H1 (cell line): Measurements from ENCODE around the gene GLRX. TPM values are rescaled to one million over a fixed set of nuclear protein-coding genes. Genes with fewer than 3 reads are reported as not detected.

ENCODE experiments used
- CTCF ChIA-PET: fragments of 300-600 bp; sonication (Branson Sonifier 250); formaldehyde crosslinking; loops from one replicate; lab custom pipeline; 2021; ENCODE audit not compliant: partially characterized antibody; lab: Charles Lee
- POLR2A ChIA-PET: fragments of 300-600 bp; sonication (Branson Sonifier 250); formaldehyde crosslinking; loops from one replicate; lab custom pipeline; 2021; ENCODE audit warnings: inconsistent platforms; ENCODE audit not compliant: partially characterized antibody; lab: Charles Lee
- DNase-seq, 2 experiments: peaks; one replicate each; pipeline versions ENCODE4 v3.0.0 to v3.0.0-alpha.2; 2010 to 2022; ENCODE audit warnings: low spot score in 2 of 2, low read depth in 1 of 2, mixed read lengths in 1 of 2
- FAIRE-seq: peaks from 2 replicates; lab custom pipeline; 2011; peaks lifted over from hg19 to GRCh38; lab: Jason Lieb, UNC
- H2AFZ ChIP-seq: 2 replicates; pipeline ENCODE4 v1.8.1; 2012; ENCODE audit warnings: low read length, inconsistent platforms
- H2AK5ac ChIP-seq: 2 replicates; pipeline ENCODE4 v1.6.1; 2013; ENCODE audit warnings: low read depth, low read length
- H2BK120ac ChIP-seq: replicated peaks from 2 replicates; pipeline ENCODE3; 2013; ENCODE audit warnings: low read depth, low read length, inconsistent platforms
- H2BK12ac ChIP-seq: 2 replicates; pipeline ENCODE4 v1.6.1; 2013; ENCODE audit warnings: low read depth, low read length
- H2BK15ac ChIP-seq: 2 replicates; pipeline ENCODE4 v1.6.1; 2013; ENCODE audit warnings: low read length
- H2BK20ac ChIP-seq: 2 replicates; pipeline ENCODE4 v1.6.1; 2013; ENCODE audit warnings: low read length
- H2BK5ac ChIP-seq: 2 replicates; pipeline ENCODE4 v1.6.1; 2013; ENCODE audit warnings: low read depth, low read length
- H3K14ac ChIP-seq: 2 replicates; pipeline ENCODE4 v1.6.1; 2013; ENCODE audit warnings: inconsistent platforms; ENCODE audit not compliant: insufficient read length
- H3K18ac ChIP-seq: 2 replicates; pipeline ENCODE4 v1.6.1; 2013; ENCODE audit warnings: low read length; ENCODE audit errors: extremely low read depth
- H3K23ac ChIP-seq: 2 replicates; pipeline ENCODE4 v1.6.1; 2013; ENCODE audit warnings: inconsistent platforms; ENCODE audit not compliant: insufficient read length
- H3K23me2 ChIP-seq: 2 replicates; pipeline ENCODE4 v1.6.1; 2013; ENCODE audit warnings: low read depth, low read length
- H3K27ac ChIP-seq: 2 replicates; pipeline ENCODE4 v1.6.1; 2011; ENCODE audit warnings: low read depth, low read length, inconsistent platforms
- H3K27me3 ChIP-seq, 4 experiments: replicated peaks in 1 of 4; 1 replicate in 1 of 4; 2 replicates in 3 of 4; pipeline versions ENCODE4 v1.6.1 to v1.8.1; 2011 to 2013; ENCODE audit warnings: low read length in 3 of 4, mild to moderate bottlenecking in 3 of 4, inconsistent platforms in 2 of 4, mixed read lengths in 2 of 4, moderate library complexity in 1 of 4; ENCODE audit not compliant: control insufficient read depth in 3 of 4, insufficient read depth in 3 of 4; ENCODE audit errors: extremely low read depth in 1 of 4
- H3K36me3 ChIP-seq, 4 experiments: 2 replicates each; pipeline versions ENCODE4 v1.6.1 to v1.8.1; 2011 to 2013; ENCODE audit warnings: mild to moderate bottlenecking in 4 of 4, low read length in 3 of 4, moderate library complexity in 2 of 4, control low read depth in 1 of 4, inconsistent platforms in 1 of 4; ENCODE audit not compliant: insufficient read depth in 4 of 4, control insufficient read depth in 2 of 4
- H3K4ac ChIP-seq: replicated peaks from 2 replicates; pipeline ENCODE3; 2013; ENCODE audit warnings: low read length, low read depth, mixed read lengths, inconsistent platforms; ENCODE audit not compliant: insufficient read length
- H3K4me1 ChIP-seq, 4 experiments: replicated peaks in 1 of 4; 1 replicate in 1 of 4; 2 replicates in 3 of 4; pipeline versions ENCODE4 v1.6.1 to v1.8.1; 2011 to 2013; ENCODE audit warnings: low read length in 3 of 4, inconsistent platforms in 2 of 4, mixed read lengths in 1 of 4; ENCODE audit not compliant: insufficient read depth in 4 of 4, control insufficient read depth in 3 of 4
- H3K4me2 ChIP-seq, 2 experiments: 2 replicates each; pipeline versions ENCODE4 v1.6.1 to v1.8.1; 2011 to 2013; ENCODE audit warnings: low read depth in 2 of 2, low read length in 2 of 2, control low read depth in 1 of 2, inconsistent platforms in 1 of 2, mild to moderate bottlenecking in 1 of 2; ENCODE audit not compliant: insufficient read depth in 1 of 2
- H3K4me3 ChIP-seq, 4 experiments: fragments of 200-600, 300-600 bp in 1 of 4; sonication (generic), shearing (Covaris generic), sonication (Bioruptor Twin) in 1 of 4; 2 replicates each; pipeline versions ENCODE4 v1.5.1 to v1.8.1; 2011 to 2016; ENCODE audit warnings: low read length in 4 of 4, low read depth in 3 of 4, control low read depth in 2 of 4, inconsistent platforms in 2 of 4, mild to moderate bottlenecking in 2 of 4, mixed read lengths in 1 of 4, moderate library complexity in 1 of 4; ENCODE audit not compliant: insufficient read depth in 2 of 4; ENCODE audit errors: extremely low read depth in 1 of 4
- H3K56ac ChIP-seq: replicated peaks from 2 replicates; pipeline ENCODE3; 2013; ENCODE audit warnings: low read depth, mild to moderate bottlenecking, mixed read lengths, low read length, inconsistent platforms; ENCODE audit not compliant: insufficient read length
- H3K79me1 ChIP-seq: 2 replicates; pipeline ENCODE4 v1.6.1; 2013; ENCODE audit warnings: low read depth, low read length, control low read depth
- H3K79me2 ChIP-seq, 2 experiments: 2 replicates each; pipeline versions ENCODE4 v1.6.1 to v1.8.1; 2012 to 2013; ENCODE audit warnings: low read length in 2 of 2, mild to moderate bottlenecking in 2 of 2, inconsistent platforms in 1 of 2; ENCODE audit not compliant: insufficient read depth in 2 of 2, control insufficient read depth in 1 of 2
- H3K9ac ChIP-seq, 4 experiments: replicated peaks in 1 of 4; 1 replicate in 1 of 4; 2 replicates in 3 of 4; pipeline versions ENCODE4 v1.6.1 to v1.8.1; 2011 to 2013; ENCODE audit warnings: low read depth in 3 of 4, low read length in 3 of 4, control low read depth in 2 of 4, mild to moderate bottlenecking in 2 of 4, moderate library complexity in 2 of 4, inconsistent platforms in 1 of 4; ENCODE audit errors: extremely low read depth in 1 of 4
- H3K9me3 ChIP-seq, 2 experiments: 2 replicates each; pipeline versions ENCODE4 v1.6.1 to v1.8.1; 2012 to 2013; ENCODE audit warnings: mild to moderate bottlenecking in 2 of 2, moderate library complexity in 2 of 2, control low read depth in 1 of 2, inconsistent platforms in 1 of 2, low read depth in 1 of 2, low read length in 1 of 2, mixed read lengths in 1 of 2; ENCODE audit not compliant: insufficient read depth in 2 of 2
- H4K20me1 ChIP-seq, 2 experiments: replicated peaks in 1 of 2; 2 replicates each; pipeline versions ENCODE3 to v1.8.1; 2011 to 2013; ENCODE audit warnings: inconsistent platforms in 2 of 2, low read length in 2 of 2, mild to moderate bottlenecking in 1 of 2; ENCODE audit not compliant: insufficient read depth in 2 of 2, control insufficient read depth in 1 of 2
- H4K5ac ChIP-seq: 2 replicates; pipeline ENCODE4 v1.6.1; 2013; ENCODE audit warnings: low read length, low read depth, mixed read lengths, inconsistent platforms; ENCODE audit not compliant: insufficient read length
- H4K8ac ChIP-seq: 2 replicates; pipeline ENCODE4 v1.8.0; 2013; ENCODE audit warnings: mild to moderate bottlenecking, moderate library complexity, low read length, inconsistent platforms; ENCODE audit not compliant: insufficient read depth; ENCODE audit errors: extremely low read depth
- H4K91ac ChIP-seq: replicated peaks from 2 replicates; pipeline ENCODE3; 2013; ENCODE audit warnings: low read length, mixed read lengths, inconsistent platforms; ENCODE audit not compliant: insufficient read length
- ASH2L ChIP-seq: fragments of 200-600, 300-600 bp; sonication (generic); IDR thresholded peaks from one replicate; pipeline ENCODE4 v1.7.1; 2017; ENCODE audit warnings: low read length
- FOSL1 ChIP-seq: IDR thresholded peaks from 2 replicates; pipeline ENCODE4 v1.6.1; 2011; ENCODE audit warnings: mild to moderate bottlenecking, low read depth, low read length, moderate library complexity; ENCODE audit not compliant: insufficient read depth
- GTF2F1 ChIP-seq: IDR thresholded peaks from 2 replicates; pipeline ENCODE4 v1.6.1; 2012; ENCODE audit warnings: low read depth, low read length, improper control_type of control experiment, borderline replicate concordance
- KDM1A ChIP-seq: fragments of 200-600, 300-600 bp; sonication (generic); IDR thresholded peaks from 2 replicates; pipeline ENCODE4 v1.7.1; 2016; ENCODE audit warnings: mild to moderate bottlenecking, low read length, borderline replicate concordance
- MAFK ChIP-seq: IDR thresholded peaks from 2 replicates; pipeline ENCODE4 v1.6.1; 2012; ENCODE audit warnings: low read depth, mild to moderate bottlenecking, improper control_type of control experiment, low read length
- POLR2AphosphoS5 ChIP-seq: IDR thresholded peaks from 2 replicates; pipeline ENCODE4 v1.6.1; 2011; ENCODE audit warnings: low read depth, low read length
- RAD21 ChIP-seq, 2 experiments: IDR thresholded peaks in 1 of 2; conservative IDR thresholded peaks in 1 of 2; 2 replicates each; pipeline ENCODE4 v1.6.1; 2011; ENCODE audit warnings: low read depth in 2 of 2, low read length in 2 of 2, improper control_type of control experiment in 1 of 2, inconsistent platforms in 1 of 2, mild to moderate bottlenecking in 1 of 2, moderate library complexity in 1 of 2
- SAP30 ChIP-seq: fragments of 300-600 bp; sonication (generic); IDR thresholded peaks from 2 replicates; pipeline ENCODE4 v1.7.1; 2012; ENCODE audit warnings: low read length, moderate library complexity, mild to moderate bottlenecking, inconsistent platforms; ENCODE audit not compliant: insufficient read depth, insufficient replicate concordance
- TEAD4 ChIP-seq: IDR thresholded peaks from 2 replicates; pipeline ENCODE4 v1.6.1; 2012; ENCODE audit warnings: low read depth, low read length, inconsistent platforms, mixed read lengths
- YY1 ChIP-seq: IDR thresholded peaks from 2 replicates; pipeline ENCODE4 v1.6.1; 2011; ENCODE audit warnings: low read depth, mild to moderate bottlenecking, low read length
- ZNF274 ChIP-seq: IDR thresholded peaks from 2 replicates; pipeline ENCODE4 v1.7.0; 2012; ENCODE audit warnings: low read length, borderline replicate concordance; ENCODE audit errors: extremely low read depth
- WGBS, 2 experiments: shearing (Covaris generic) in 1 of 2; methylation state at CpG; one replicate each; pipeline versions ENCODE4 v1.1.6 to v1.1.7; 2013 to 2015; ENCODE audit warnings: low lambda C conversion rate in 2 of 2, mixed read lengths in 2 of 2, inconsistent platforms in 1 of 2, low coverage in 1 of 2, missing lambda C conversion rate in 1 of 2; ENCODE audit not compliant: insufficient replicate concordance in 2 of 2, insufficient coverage in 1 of 2, insufficient read length in 1 of 2; ENCODE audit errors: extremely low coverage in 1 of 2, missing lambda C conversion rate in 1 of 2; 5-methylcytosine and 5-hydroxymethylcytosine counted together
- polyA plus RNA-seq, 7 experiments: library from polyadenylated mRNA; depleted of rRNA in 3 of 7; stranded (reverse) in 5 of 7; unstranded in 2 of 7; fragments of >200 nt in 5 of 7; fragments of 200-250 nt in 2 of 7; gene quantifications; 1 replicate in 5 of 7; 2 replicates in 1 of 7; 4 replicates in 1 of 7; pipeline versions ENCODE4 v1.2.1 to v1.2.3, GENCODE V29; 2011 to 2013; ENCODE audit warnings: missing spikeins in 2 of 7, mixed read lengths in 2 of 7
- total RNA-seq: library from RNA; stranded (reverse); fragmentation: NEBNext Ultra II Directional; extraction: Animal tissue kit (Norgen Biotek cat#: 25700); gene quantifications from 2 replicates; pipeline ENCODE4 v1.2.1, GENCODE V29; 2021
- TF ChIP-seq, protein P1 (sequence below): IDR thresholded peaks from 2 replicates; pipeline ENCODE4 v1.6.1; 2012; ENCODE audit warnings: low read length, inconsistent platforms

Gene GLRX
- total and polyA plus RNA-seq, 2 of the 8 experiments (the other 6 are each of a cell fraction or from before 2014, with no cell fraction given): 22.9 to 31.2 TPM

- Histone ChIP-seq H3K27ac (no peak overlapping the region), H3K4ac (no peak overlapping the region), H3K4me2 (no peak overlapping the region), H4K5ac (no peak overlapping the region), H3K27me3 (no peaks in the 10 kb centered on the region), H2BK120ac (no peak overlapping the region), H2AK5ac (no peak overlapping the region), H3K9ac (no peak overlapping the region), H3K4me1 (peaks cover 0 to 3% (median 0%) of the 10 kb centered on the region in 4 experiments; a peak in 2 of 7 replicates), H3K9me3 (no peaks in the 10 kb centered on the region), H2BK5ac (no peak overlapping the region), H4K20me1 (no peaks in the 10 kb centered on the region), H2AFZ (0 out of 2 replicates have a peak overlapping the region, but pooled peaks have one; percentile 21), H2BK12ac (no peak overlapping the region), H3K14ac (no peak overlapping the region), H3K18ac (no peak overlapping the region), H4K91ac (no peak overlapping the region), H4K8ac (no peak overlapping the region), H3K56ac (no peak overlapping the region), H3K79me2 (no peaks in the 10 kb centered on the region), H3K36me3 (no peaks in the 10 kb centered on the region), H3K23ac (no peak overlapping the region), H3K4me3 (no peak overlapping the region), H2BK15ac (no peak overlapping the region), H3K23me2 (0 out of 2 replicates have a peak, but pooled peaks cover 1% of the 10 kb centered on the region), H2BK20ac (no peak overlapping the region), H3K79me1 (no peaks in the 10 kb centered on the region)
- DNase-seq (no peak), FAIRE-seq (no peak)
- CTCF ChIA-PET: interaction anchor here (0.5 to 2.5 kb wide), 10 partner anchors 9 to 172 kb away, joined by 3 to 17 read pairs (median 4); partner anchors contain the start of gene GLRX
- POLR2A ChIA-PET: no interaction called here
- WGBS, 2 experiments: 94% methylated on average over 8 of the region's 8 CpGs; no CpG with 5 or more reads in 1 of the 2 experiments
- TF ChIP-seq MAFK (no peak), SAP30 (no peak), POLR2AphosphoS5 (no peak), ZNF274 (no peak), ASH2L (no peak), GTF2F1 (no peak), TEAD4 (no peak), FOSL1 (no peak), YY1 (no peak), KDM1A (no peak), RAD21 (IDR thresholded peaks at IDR 0.05 in 1 of 2, conservative IDR thresholded peaks at IDR 0.05 in 1 of 2; ENCODE audit: low read depth in 2 of 2, low read length in 2 of 2) (no peak)
- TF ChIP-seq, protein P1, sequence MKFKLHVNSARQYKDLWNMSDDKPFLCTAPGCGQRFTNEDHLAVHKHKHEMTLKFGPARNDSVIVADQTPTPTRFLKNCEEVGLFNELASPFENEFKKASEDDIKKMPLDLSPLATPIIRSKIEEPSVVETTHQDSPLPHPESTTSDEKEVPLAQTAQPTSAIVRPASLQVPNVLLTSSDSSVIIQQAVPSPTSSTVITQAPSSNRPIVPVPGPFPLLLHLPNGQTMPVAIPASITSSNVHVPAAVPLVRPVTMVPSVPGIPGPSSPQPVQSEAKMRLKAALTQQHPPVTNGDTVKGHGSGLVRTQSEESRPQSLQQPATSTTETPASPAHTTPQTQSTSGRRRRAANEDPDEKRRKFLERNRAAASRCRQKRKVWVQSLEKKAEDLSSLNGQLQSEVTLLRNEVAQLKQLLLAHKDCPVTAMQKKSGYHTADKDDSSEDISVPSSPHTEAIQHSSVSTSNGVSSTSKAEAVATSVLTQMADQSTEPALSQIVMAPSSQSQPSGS: no peak
Measured at GRCh38 chr5:95838001-95838520, 15.5 kb upstream of the GLRX start.
